HepG2 (cell line): ENCODE results near the gene TMEM107. TPM values are rescaled to one million over a fixed set of nuclear protein-coding genes. Genes with fewer than 3 reads are reported as not detected.

Source experiments
- ATF7-NPFF ChIP-seq: sonication (generic); formaldehyde crosslinking; IDR thresholded peaks from 2 replicates; pipeline ENCODE4 v1.8.1; 2023; ENCODE audit warnings: mild to moderate bottlenecking, low read depth, missing genetic modification reagents, moderate library complexity
- BHLHE40 ChIP-seq: IDR thresholded peaks from 2 replicates; pipeline ENCODE4 v1.6.1; 2011; ENCODE audit warnings: low read length, improper control_type of control experiment
- CENPT ChIP-seq: sonication (generic); formaldehyde crosslinking; IDR thresholded peaks from 2 replicates; pipeline ENCODE4 v1.8.0; 2022; ENCODE audit warnings: low read depth, mild to moderate bottlenecking, moderate library complexity, missing genetic modification reagents
- DPF2 ChIP-seq: sonication (generic); formaldehyde crosslinking; IDR thresholded peaks from 2 replicates; pipeline ENCODE4 v1.4.0; 2020; ENCODE audit warnings: mild to moderate bottlenecking, low read depth, missing genetic modification reagents, borderline replicate concordance
- GLI4 ChIP-seq: sonication (generic); formaldehyde crosslinking; IDR thresholded peaks from 2 replicates; pipeline ENCODE4 v1.5.1; 2020; ENCODE audit warnings: missing genetic modification reagents, mild to moderate bottlenecking, moderate library complexity, borderline replicate concordance
- GPN1 ChIP-seq: sonication (generic); formaldehyde crosslinking; IDR thresholded peaks from 2 replicates; pipeline ENCODE4 v1.5.1; 2020; ENCODE audit warnings: missing genetic modification reagents, borderline replicate concordance
- GTF3A ChIP-seq: sonication (generic); formaldehyde crosslinking; conservative IDR thresholded peaks from 2 replicates; pipeline ENCODE4 v1.4.0; 2020; ENCODE audit warnings: mild to moderate bottlenecking, missing genetic modification reagents
- GZF1 ChIP-seq: sonication (generic); formaldehyde crosslinking; IDR thresholded peaks from 2 replicates; pipeline ENCODE4 v1.5.1; 2020; ENCODE audit warnings: mild to moderate bottlenecking, missing genetic modification reagents
- KDM5B ChIP-seq: sonication (generic); formaldehyde crosslinking; IDR thresholded peaks from 2 replicates; pipeline ENCODE4 v1.4.0; 2020; ENCODE audit warnings: missing genetic modification reagents, mild to moderate bottlenecking, borderline replicate concordance
- MTA1 ChIP-seq: sonication (generic); formaldehyde crosslinking; IDR thresholded peaks from 2 replicates; pipeline ENCODE4 v1.4.0; 2020; ENCODE audit warnings: missing genetic modification reagents, mild to moderate bottlenecking, borderline replicate concordance
- MYNN ChIP-seq: sonication (generic); formaldehyde crosslinking; IDR thresholded peaks from 2 replicates; pipeline ENCODE4 v1.4.0; 2020; ENCODE audit warnings: mild to moderate bottlenecking, low read depth, missing genetic modification reagents
- RBM22 ChIP-seq: fragments of 200-400 bp; formaldehyde crosslinking; optimal IDR thresholded peaks from 2 replicates; pipeline ENCODE3; 2017; ENCODE audit warnings: mild to moderate bottlenecking, low read length, moderate library complexity
- RFX3 ChIP-seq: IDR thresholded peaks from 2 replicates; pipeline ENCODE4 v1.6.1; 2016; ENCODE audit warnings: missing biosample characterization, missing genetic modification reagents
- SIX1 ChIP-seq: sonication (generic); formaldehyde crosslinking; IDR thresholded peaks from 2 replicates; pipeline ENCODE4 v1.4.0; 2020; ENCODE audit warnings: missing genetic modification reagents, borderline replicate concordance
- SNAPC2 ChIP-seq: sonication (generic); formaldehyde crosslinking; IDR thresholded peaks from 2 replicates; pipeline ENCODE4 v1.8.1; 2022; ENCODE audit warnings: mild to moderate bottlenecking, missing genetic modification reagents
- SP1 ChIP-seq, 2 experiments: fragments of 450-650 bp in 1 of 2; sonication (generic) in 1 of 2; formaldehyde crosslinking in 1 of 2; IDR thresholded peaks; 2 replicates each; pipeline versions ENCODE4 v1.4.0 to v1.6.1; 2016 to 2020; ENCODE audit warnings: missing genetic modification reagents in 1 of 2
- THAP9 ChIP-seq: sonication (generic); formaldehyde crosslinking; IDR thresholded peaks from 2 replicates; pipeline ENCODE4; 2020; ENCODE audit warnings: missing genetic modification reagents, mild to moderate bottlenecking, borderline replicate concordance
- ZFP90 ChIP-seq: sonication (generic); formaldehyde crosslinking; IDR thresholded peaks from 2 replicates; pipeline ENCODE4 v1.8.0; 2022; ENCODE audit warnings: missing genetic modification reagents, mild to moderate bottlenecking, inconsistent platforms, borderline replicate concordance
- ZNF143 ChIP-seq: sonication (generic); formaldehyde crosslinking; IDR thresholded peaks from 2 replicates; pipeline ENCODE4 v1.4.0; 2020; ENCODE audit warnings: missing genetic modification reagents
- ZNF18 ChIP-seq: sonication (generic); formaldehyde crosslinking; IDR thresholded peaks from 2 replicates; pipeline ENCODE4 v1.8.0; 2022; ENCODE audit warnings: mild to moderate bottlenecking, missing genetic modification reagents; ENCODE audit not compliant: insufficient replicate concordance
- ZNF205 ChIP-seq: IDR thresholded peaks from 2 replicates; pipeline ENCODE4 v1.6.1; 2018; ENCODE audit warnings: missing biosample characterization, missing genetic modification reagents
- ZNF496 ChIP-seq: sonication (generic); formaldehyde crosslinking; IDR thresholded peaks from 2 replicates; pipeline ENCODE4 v1.8.1; 2023; ENCODE audit warnings: mild to moderate bottlenecking, moderate library complexity, missing genetic modification reagents; ENCODE audit not compliant: insufficient replicate concordance
- ZNF556 ChIP-seq: sonication (generic); formaldehyde crosslinking; IDR thresholded peaks from 2 replicates; pipeline ENCODE4 v1.4.0; 2020; ENCODE audit warnings: mild to moderate bottlenecking, missing genetic modification reagents, borderline replicate concordance
- polyA plus RNA-seq, 8 experiments: library from polyadenylated mRNA; depleted of rRNA in 3 of 8; stranded (reverse) in 7 of 8; unstranded in 1 of 8; fragments of >200 nt; fragmentation: Illumina TruSeq in 4 of 8; extraction: Trizol in 4 of 8; gene quantifications; 2 replicates each; pipeline versions ENCODE4 v1.2.1 to v1.2.3, GENCODE V29; 2011 to 2016; ENCODE audit warnings: low read depth in 4 of 8, missing spikeins in 1 of 8, mixed read lengths in 1 of 8; ENCODE audit not compliant: insufficient read depth in 1 of 8
- total RNA-seq, 5 experiments: library from RNA; depleted of rRNA; stranded (reverse); fragments of >200 nt; fragmentation: Illumina TruSeq; extraction: Trizol; gene quantifications; 2 replicates each; pipeline ENCODE4 v1.2.3, GENCODE V29; 2016; ENCODE audit warnings: low read depth in 1 of 5

TMEM107 gene
- total and polyA plus RNA-seq, 2 of the 13 experiments (the other 11 are each of a cell fraction or from before 2014, with no cell fraction given), result 7.2 to 15.3 TPM

GRCh38 chr17:8138672-8139371 is 37.4 kb downstream of the TMEM107 start (continued):
- TF ChIP-seq ZNF205 (CRISPR knock-in tag), result 0 out of 2 replicates have a peak, but pooled peaks have one; percentile 50
- TF ChIP-seq DPF2, result no peak
- TF ChIP-seq BHLHE40, result peak; percentile 53; the same call in 1 of the 2 replicates
- no peak for TF ChIP-seq RFX3 (CRISPR knock-in tag)
- TF ChIP-seq CENPT (CRISPR knock-in tag), result no peak
- no peak for TF ChIP-seq GTF3A (CRISPR knock-in tag)
- TF ChIP-seq SIX1 (CRISPR knock-in tag), result peak; percentile 37; the same call in 1 of the 2 replicates
- TF ChIP-seq MYNN (CRISPR knock-in tag), result no peak; the same call in 1 of the 2 replicates
- peak; percentile 70; the same call in 1 of the 2 replicates for TF ChIP-seq SNAPC2
- TF ChIP-seq ZNF556 (CRISPR knock-in tag), result peak; percentile 80; the same call in 1 of the 2 replicates
- TF ChIP-seq KDM5B (CRISPR knock-in tag), result peak; percentile 60; the same call in 1 of the 2 replicates
- no peak for TF ChIP-seq ZNF496 (CRISPR knock-in tag)
- TF ChIP-seq ZFP90 (CRISPR knock-in tag), result peak; percentile 91
- TF ChIP-seq GPN1 (CRISPR knock-in tag), result no peak
- no peak for TF ChIP-seq ZNF143 (CRISPR knock-in tag)
- peak; percentile 80; the same call in 1 of the 2 replicates for TF ChIP-seq ATF7-NPFF
- TF ChIP-seq ZNF18 (CRISPR knock-in tag), result peak; percentile 64
- no peak for TF ChIP-seq GLI4
- TF ChIP-seq GZF1 (CRISPR knock-in tag), result peak; percentile 82; the same call in 1 of the 2 replicates
- no peak for TF ChIP-seq RBM22
- peak; percentile 60; the same call in 1 of the 2 replicates for TF ChIP-seq THAP9
- no peak for TF ChIP-seq SP1 (IDR thresholded peaks at IDR 0.05)
- TF ChIP-seq SP1 (CRISPR knock-in tag; IDR thresholded peaks at IDR 0.05), result peak; percentile 72
- TF ChIP-seq MTA1 (CRISPR knock-in tag), result no peak
